ENCODE data around the gene ZFHX3.

Gene ZFHX3

GRCh38 chr16:72927199-72928089 is 120.5 kb downstream of the ZFHX3 start:
- TF ChIP-seq CTCF (conservative IDR thresholded peaks at IDR 0.05; ENCODE audit: control insufficient read depth, insufficient read depth, low read depth, low read length): no peak
- no peak overlapping the region for H3K4me3 ChIP-seq (ENCODE audit: control insufficient read depth, low read depth, low read length)

GRCh38 chr16:72926177-72927070 is 121.5 kb downstream of the ZFHX3 start:
- DNase-seq (ENCODE audit: low read depth): no peak
- H3K4me3 ChIP-seq (ENCODE audit: control insufficient read depth, low read depth, low read length): no peak overlapping the region
- TF ChIP-seq CTCF (conservative IDR thresholded peaks at IDR 0.05; ENCODE audit: control insufficient read depth, insufficient read depth, low read depth, low read length): no peak

More at GRCh38 chr16:72927199-72928089, 120.5 kb downstream of the ZFHX3 start:
- peak; percentile 95 for DNase-seq (ENCODE audit: low read depth)

DNA sequence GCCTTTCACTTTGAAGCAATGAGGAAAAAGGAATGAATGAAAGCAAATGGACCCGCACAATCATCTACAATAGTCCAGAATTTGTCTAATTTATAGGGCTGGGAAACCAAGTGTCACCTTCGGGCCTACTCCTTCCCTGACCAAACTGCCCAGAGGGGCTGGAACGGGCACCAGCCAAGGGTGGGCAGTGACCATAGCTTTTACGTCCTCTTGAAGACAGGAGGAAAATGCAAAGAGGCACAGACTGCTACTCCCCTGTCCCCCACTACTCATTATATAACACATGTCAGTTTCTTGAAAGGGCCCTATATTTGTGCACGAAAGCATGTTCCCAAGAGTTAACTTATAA is 122.3 kb downstream of the ZFHX3 start:
- no peak for TF ChIP-seq CTCF (conservative IDR thresholded peaks at IDR 0.05; ENCODE audit: control insufficient read depth, insufficient read depth, low read depth, low read length)
- no peak for DNase-seq (ENCODE audit: low read depth)
- no peak overlapping the region for H3K4me3 ChIP-seq (ENCODE audit: control insufficient read depth, low read depth, low read length)

- TF ChIP-seq CTCF (conservative IDR thresholded peaks at IDR 0.05; ENCODE audit: control insufficient read depth, insufficient read depth, low read depth, low read length): no peak
- no peak overlapping the region for H3K4me3 ChIP-seq (ENCODE audit: control insufficient read depth, low read depth, low read length)
- DNase-seq (ENCODE audit: low read depth): no peak
Measured at GRCh38 chr16:72924927-72925630, 122.8 kb downstream of the ZFHX3 start.

GRCh38 chr16:72924537-72924926 is 123.4 kb downstream of the ZFHX3 start:
- TF ChIP-seq CTCF (conservative IDR thresholded peaks at IDR 0.05; ENCODE audit: control insufficient read depth, insufficient read depth, low read depth, low read length): no peak
- no peak overlapping the region for H3K4me3 ChIP-seq (ENCODE audit: control insufficient read depth, low read depth, low read length)
- no peak for DNase-seq (ENCODE audit: low read depth)

GRCh38 chr16:72923757-72924156 is 124.2 kb downstream of the ZFHX3 start:
- no peak for DNase-seq (ENCODE audit: low read depth)
- H3K4me3 ChIP-seq (ENCODE audit: control insufficient read depth, low read depth, low read length): no peak overlapping the region
- no peak for TF ChIP-seq CTCF (conservative IDR thresholded peaks at IDR 0.05; ENCODE audit: control insufficient read depth, insufficient read depth, low read depth, low read length)
